ENCODE data around the gene RILP. TPM values are rescaled to one million over a fixed set of nuclear protein-coding genes. Genes with fewer than 3 reads are reported as not detected.

The RILP gene
- total and polyA plus RNA-seq, 10 of the 15 experiments (the other 5 are each of a cell fraction or from before 2014, with no cell fraction given), result 0.60 to 6.1 (median 3.3) TPM; not detected in 1

DNA sequence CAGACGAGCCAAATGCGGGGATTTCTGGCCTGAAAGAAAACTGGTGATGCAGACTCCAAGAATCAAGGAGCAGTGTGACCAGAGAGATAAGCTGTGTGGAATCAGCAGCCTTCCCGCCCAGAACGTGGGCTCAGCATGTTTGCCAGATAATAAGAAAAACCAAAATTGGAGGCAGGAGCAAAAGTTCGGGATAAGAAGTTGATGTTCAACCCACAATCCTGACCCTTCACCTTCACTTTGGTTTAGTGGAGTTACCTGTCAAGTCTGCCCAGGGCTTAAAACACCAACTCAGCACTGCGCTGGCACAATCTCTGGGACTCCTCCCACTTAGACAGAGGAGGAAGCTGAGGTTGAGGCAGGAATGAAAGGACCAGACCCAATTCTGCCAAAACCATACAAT is 24.1 kb downstream of the RILP start (continued):
- TF ChIP-seq, protein P1, sequence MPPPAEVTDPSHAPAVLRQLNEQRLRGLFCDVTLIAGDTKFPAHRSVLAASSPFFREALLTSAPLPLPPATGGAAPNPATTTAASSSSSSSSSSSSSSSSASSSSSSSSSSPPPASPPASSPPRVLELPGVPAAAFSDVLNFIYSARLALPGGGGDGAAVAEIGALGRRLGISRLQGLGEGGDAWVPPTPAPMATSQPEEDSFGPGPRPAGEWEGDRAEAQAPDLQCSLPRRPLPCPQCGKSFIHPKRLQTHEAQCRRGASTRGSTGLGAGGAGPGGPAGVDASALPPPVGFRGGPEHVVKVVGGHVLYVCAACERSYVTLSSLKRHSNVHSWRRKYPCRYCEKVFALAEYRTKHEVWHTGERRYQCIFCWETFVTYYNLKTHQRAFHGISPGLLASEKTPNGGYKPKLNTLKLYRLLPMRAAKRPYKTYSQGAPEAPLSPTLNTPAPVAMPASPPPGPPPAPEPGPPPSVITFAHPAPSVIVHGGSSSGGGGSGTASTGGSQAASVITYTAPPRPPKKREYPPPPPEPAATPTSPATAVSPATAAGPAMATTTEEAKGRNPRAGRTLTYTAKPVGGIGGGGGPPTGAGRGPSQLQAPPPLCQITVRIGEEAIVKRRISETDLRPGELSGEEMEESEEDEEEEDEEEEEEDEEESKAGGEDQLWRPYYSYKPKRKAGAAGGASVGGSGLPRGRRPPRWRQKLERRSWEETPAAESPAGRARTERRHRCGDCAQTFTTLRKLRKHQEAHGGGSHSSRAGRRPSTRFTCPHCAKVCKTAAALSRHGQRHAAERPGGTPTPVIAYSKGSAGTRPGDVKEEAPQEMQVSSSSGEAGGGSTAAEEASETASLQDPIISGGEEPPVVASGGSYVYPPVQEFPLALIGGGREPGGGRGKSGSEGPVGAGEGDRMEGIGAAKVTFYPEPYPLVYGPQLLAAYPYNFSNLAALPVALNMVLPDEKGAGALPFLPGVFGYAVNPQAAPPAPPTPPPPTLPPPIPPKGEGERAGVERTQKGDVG (CRISPR knock-in tag; IDR thresholded peaks at IDR 0.05), result no peak
- TF ChIP-seq TCF7 (IDR thresholded peaks at IDR 0.05; ENCODE audit: borderline replicate concordance), result no peak
- no peak for TF ChIP-seq SRF (IDR thresholded peaks at IDR 0.05; ENCODE audit: low read depth in 2 of 2, low read length in 2 of 2)
- no peak for TF ChIP-seq TCF12 (IDR thresholded peaks at IDR 0.05; ENCODE audit: low read depth, low read length)

DNA sequence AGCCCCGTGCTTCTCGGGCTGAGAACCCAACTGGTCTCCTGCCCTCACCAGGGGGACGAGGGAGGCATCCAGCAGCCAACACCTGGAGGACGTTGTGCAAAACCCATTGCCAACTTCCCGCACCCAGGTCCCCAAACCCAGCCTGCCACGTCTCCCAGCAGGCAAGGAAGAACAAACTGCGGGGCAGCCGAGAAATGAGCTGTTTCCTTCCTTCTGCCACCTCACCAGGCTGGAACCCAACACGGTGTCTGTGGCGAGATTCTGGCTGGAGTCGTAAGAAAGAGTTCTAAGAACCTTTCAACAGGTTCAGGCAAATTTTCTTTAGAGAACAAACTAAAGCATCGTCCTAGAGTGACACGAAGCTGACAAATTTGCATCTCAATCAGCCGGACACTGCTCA is 24.6 kb downstream of the RILP start:
- Histone ChIP-seq H3K36me3 (ENCODE audit: control insufficient read depth in 2 of 2, insufficient read depth in 2 of 2, low read length in 1 of 2) (no peaks in the 10 kb centered on the region), H3K79me2 (ENCODE audit: control insufficient read depth, insufficient read depth, low read length) (peaks cover 6% of the 10 kb centered on the region), H3K27ac (ENCODE audit: control insufficient read depth, insufficient read depth) (no peak overlapping the region), H3K9me3 (replicated peaks; ENCODE audit: control insufficient read depth, insufficient read depth, low read length) (no peaks in the 10 kb centered on the region), H3K4me3 (no peak overlapping the region), H2AFZ (ENCODE audit: control insufficient read depth, low read depth, low read length) (peak overlapping the region; percentile 31; the same call in 1 of the 2 replicates), H3K9ac (ENCODE audit: control insufficient read depth, insufficient read depth, low read length) (no peak overlapping the region), H3K4me2 (ENCODE audit: control insufficient read depth, insufficient read depth) (no peak overlapping the region), H4K20me1 (ENCODE audit: control insufficient read depth, insufficient read depth) (no peaks in the 10 kb centered on the region), H3K27me3 (replicated peaks in 1 of 2; ENCODE audit: control insufficient read depth in 2 of 2, insufficient read depth in 2 of 2, low read length in 1 of 2) (no peaks in the 10 kb centered on the region), H3K4me1 (ENCODE audit: control insufficient read depth, insufficient read depth, low read length) (peaks cover 23% of the 10 kb centered on the region)
- FAIRE-seq (no peak), DNase-seq (ENCODE audit: low read depth, low spot score) (no peak), ATAC-seq (no peak)
- BruUV-seq (replicated peaks), result no TSS peak
- intact Hi-C loops (cut with micrococcal nuclease; ENCODE audit: unreplicated experiment), result loop anchor here (5.0 kb wide), 1 partner anchor 33 kb away; no protein-coding TSS in a partner anchor
- ChIA-PET SMC1A (ENCODE audit: uncharacterized antibody, unreplicated experiment) (interaction anchor here (0.5 to 3.5 kb wide), 9 partner anchors 9 to 1595 kb away, joined by 3 to 34 read pairs (median 4); no protein-coding TSS in a partner anchor), CTCF (interaction anchor here (0.6 to 9.9 kb wide), 5 partner anchors 10 to 58 kb away, joined by 3 to 380 read pairs (median 3); no protein-coding TSS in a partner anchor), RAD21 (ENCODE audit: unreplicated experiment) (interaction anchor here (7.1 to 10.0 kb wide), 2 partner anchors 19 to 50 kb away, joined by 86 to 317 read pairs; no protein-coding TSS in a partner anchor), POLR2A (interaction anchor here (0.8 to 6.0 kb wide), 5 partner anchors 12 to 109 kb away, joined by 3 to 56 read pairs (median 5); partner anchors contain the start of genes INPP5K and RILP)
- 32% methylated on average over 14 of the region's 14 CpGs for WGBS (ENCODE audit: insufficient coverage, insufficient replicate concordance, low lambda C conversion rate, missing lambda C conversion rate)
- in situ Hi-C loops (cut with MboI), result loop anchor here (10.0 kb wide), 1 partner anchor 50 kb away; no protein-coding TSS in a partner anchor
- TF ChIP-seq, protein P2, sequence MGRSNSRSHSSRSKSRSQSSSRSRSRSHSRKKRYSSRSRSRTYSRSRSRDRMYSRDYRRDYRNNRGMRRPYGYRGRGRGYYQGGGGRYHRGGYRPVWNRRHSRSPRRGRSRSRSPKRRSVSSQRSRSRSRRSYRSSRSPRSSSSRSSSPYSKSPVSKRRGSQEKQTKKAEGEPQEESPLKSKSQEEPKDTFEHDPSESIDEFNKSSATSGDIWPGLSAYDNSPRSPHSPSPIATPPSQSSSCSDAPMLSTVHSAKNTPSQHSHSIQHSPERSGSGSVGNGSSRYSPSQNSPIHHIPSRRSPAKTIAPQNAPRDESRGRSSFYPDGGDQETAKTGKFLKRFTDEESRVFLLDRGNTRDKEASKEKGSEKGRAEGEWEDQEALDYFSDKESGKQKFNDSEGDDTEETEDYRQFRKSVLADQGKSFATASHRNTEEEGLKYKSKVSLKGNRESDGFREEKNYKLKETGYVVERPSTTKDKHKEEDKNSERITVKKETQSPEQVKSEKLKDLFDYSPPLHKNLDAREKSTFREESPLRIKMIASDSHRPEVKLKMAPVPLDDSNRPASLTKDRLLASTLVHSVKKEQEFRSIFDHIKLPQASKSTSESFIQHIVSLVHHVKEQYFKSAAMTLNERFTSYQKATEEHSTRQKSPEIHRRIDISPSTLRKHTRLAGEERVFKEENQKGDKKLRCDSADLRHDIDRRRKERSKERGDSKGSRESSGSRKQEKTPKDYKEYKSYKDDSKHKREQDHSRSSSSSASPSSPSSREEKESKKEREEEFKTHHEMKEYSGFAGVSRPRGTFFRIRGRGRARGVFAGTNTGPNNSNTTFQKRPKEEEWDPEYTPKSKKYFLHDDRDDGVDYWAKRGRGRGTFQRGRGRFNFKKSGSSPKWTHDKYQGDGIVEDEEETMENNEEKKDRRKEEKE (IDR thresholded peaks at IDR 0.05), result no peak
- TF ChIP-seq, protein P3, sequence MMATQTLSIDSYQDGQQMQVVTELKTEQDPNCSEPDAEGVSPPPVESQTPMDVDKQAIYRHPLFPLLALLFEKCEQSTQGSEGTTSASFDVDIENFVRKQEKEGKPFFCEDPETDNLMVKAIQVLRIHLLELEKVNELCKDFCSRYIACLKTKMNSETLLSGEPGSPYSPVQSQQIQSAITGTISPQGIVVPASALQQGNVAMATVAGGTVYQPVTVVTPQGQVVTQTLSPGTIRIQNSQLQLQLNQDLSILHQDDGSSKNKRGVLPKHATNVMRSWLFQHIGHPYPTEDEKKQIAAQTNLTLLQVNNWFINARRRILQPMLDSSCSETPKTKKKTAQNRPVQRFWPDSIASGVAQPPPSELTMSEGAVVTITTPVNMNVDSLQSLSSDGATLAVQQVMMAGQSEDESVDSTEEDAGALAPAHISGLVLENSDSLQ (IDR thresholded peaks at IDR 0.05), result no peak
- no peak for TF ChIP-seq KAT2A (conservative IDR thresholded peaks at IDR 0.05; ENCODE audit: control insufficient read depth, low read depth, low read length)
- TF ChIP-seq SIX5 (IDR thresholded peaks at IDR 0.05; ENCODE audit: low read depth, low read length, severe bottlenecking), result no peak
- TF ChIP-seq, protein P4, sequence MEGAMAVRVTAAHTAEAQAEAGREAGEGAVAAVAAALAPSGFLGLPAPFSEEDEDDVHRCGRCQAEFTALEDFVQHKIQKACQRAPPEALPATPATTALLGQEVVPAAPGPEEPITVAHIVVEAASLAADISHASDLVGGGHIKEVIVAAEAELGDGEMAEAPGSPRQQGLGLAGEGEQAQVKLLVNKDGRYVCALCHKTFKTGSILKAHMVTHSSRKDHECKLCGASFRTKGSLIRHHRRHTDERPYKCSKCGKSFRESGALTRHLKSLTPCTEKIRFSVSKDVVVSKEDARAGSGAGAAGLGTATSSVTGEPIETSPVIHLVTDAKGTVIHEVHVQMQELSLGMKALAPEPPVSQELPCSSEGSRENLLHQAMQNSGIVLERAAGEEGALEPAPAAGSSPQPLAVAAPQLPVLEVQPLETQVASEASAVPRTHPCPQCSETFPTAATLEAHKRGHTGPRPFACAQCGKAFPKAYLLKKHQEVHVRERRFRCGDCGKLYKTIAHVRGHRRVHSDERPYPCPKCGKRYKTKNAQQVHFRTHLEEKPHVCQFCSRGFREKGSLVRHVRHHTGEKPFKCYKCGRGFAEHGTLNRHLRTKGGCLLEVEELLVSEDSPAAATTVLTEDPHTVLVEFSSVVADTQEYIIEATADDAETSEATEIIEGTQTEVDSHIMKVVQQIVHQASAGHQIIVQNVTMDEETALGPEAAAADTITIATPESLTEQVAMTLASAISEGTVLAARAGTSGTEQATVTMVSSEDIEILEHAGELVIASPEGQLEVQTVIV (IDR thresholded peaks at IDR 0.05; ENCODE audit: borderline replicate concordance, partially characterized antibody), result no peak
- TF ChIP-seq NFIC (IDR thresholded peaks at IDR 0.05; ENCODE audit: low read depth, low read length), result no peak
- no peak for TF ChIP-seq KDM1A (IDR thresholded peaks at IDR 0.05; ENCODE audit: borderline replicate concordance)

All from GM12878 (cell line).